Measurements from ENCODE around the gene LPCAT1.
A peak's percentile ranks its signal among the peaks of the same experiment; 100 is the strongest.

The LPCAT1 gene

GRCh38 chr5:1493413-1493812 is 30.3 kb downstream of the LPCAT1 start:
- DNase-seq = no peak

GRCh38 chr5:1492757-1493156 is 31.0 kb downstream of the LPCAT1 start:
- no peak for DNase-seq

- no peak for DNase-seq
Observed at GRCh38 chr5:1490376-1490775, 33.4 kb downstream of the LPCAT1 start.

- no peak for DNase-seq
Observed at GRCh38 chr5:1489754-1490153, 34.0 kb downstream of the LPCAT1 start.

GRCh38 chr5:1488882-1489680 is 34.7 kb downstream of the LPCAT1 start:
- no peak for DNase-seq

GRCh38 chr5:1487079-1487764 is 36.5 kb downstream of the LPCAT1 start:
- no peak for DNase-seq

GRCh38 chr5:1486271-1486670 is 37.5 kb downstream of the LPCAT1 start:
- DNase-seq = no peak

- DNase-seq = no peak
Observed at GRCh38 chr5:1485579-1486118, 38.1 kb downstream of the LPCAT1 start.

GRCh38 chr5:1484730-1485578 is 38.8 kb downstream of the LPCAT1 start:
- DNase-seq = no peak

GRCh38 chr5:1483856-1484729 is 39.7 kb downstream of the LPCAT1 start:
- no peak for DNase-seq

GRCh38 chr5:1483064-1483463 is 40.7 kb downstream of the LPCAT1 start:
- DNase-seq = no peak

- no peak for DNase-seq
Observed at GRCh38 chr5:1481959-1482331, 41.8 kb downstream of the LPCAT1 start.

- DNase-seq = no peak
Observed at GRCh38 chr5:1481266-1481958, 42.3 kb downstream of the LPCAT1 start.

- DNase-seq = no peak
Observed at GRCh38 chr5:1480806-1481205, 43.0 kb downstream of the LPCAT1 start.

GRCh38 chr5:1480217-1480616 is 43.5 kb downstream of the LPCAT1 start:
- no peak for DNase-seq

- peak; percentile 32 for DNase-seq
Observed at GRCh38 chr5:1479581-1480188, 44.1 kb downstream of the LPCAT1 start.

- DNase-seq = no peak
Observed at GRCh38 chr5:1479066-1479465, 44.7 kb downstream of the LPCAT1 start.

GRCh38 chr5:1478271-1479035 is 45.3 kb downstream of the LPCAT1 start:
- no peak for DNase-seq

GRCh38 chr5:1477341-1477740 is 46.4 kb downstream of the LPCAT1 start:
- no peak for DNase-seq

- DNase-seq = no peak
Observed at GRCh38 chr5:1476967-1477310, 46.8 kb downstream of the LPCAT1 start.

Data from NCI-H82 (cell line).